Kidney capillary endothelial cell (primary cell): ENCODE results near the gene TFDP2.
"Not testable (repeated sequence)": the region's sequence is repeated elsewhere in the genome, so short reads cannot be mapped to it uniquely, and the experiment has no call there.

Experiments used
- DNase-seq: peaks from one replicate; pipeline ENCODE4 v3.0.0-alpha.2; 2018; ENCODE audit warnings: low spot score

TFDP2 gene

DNA sequence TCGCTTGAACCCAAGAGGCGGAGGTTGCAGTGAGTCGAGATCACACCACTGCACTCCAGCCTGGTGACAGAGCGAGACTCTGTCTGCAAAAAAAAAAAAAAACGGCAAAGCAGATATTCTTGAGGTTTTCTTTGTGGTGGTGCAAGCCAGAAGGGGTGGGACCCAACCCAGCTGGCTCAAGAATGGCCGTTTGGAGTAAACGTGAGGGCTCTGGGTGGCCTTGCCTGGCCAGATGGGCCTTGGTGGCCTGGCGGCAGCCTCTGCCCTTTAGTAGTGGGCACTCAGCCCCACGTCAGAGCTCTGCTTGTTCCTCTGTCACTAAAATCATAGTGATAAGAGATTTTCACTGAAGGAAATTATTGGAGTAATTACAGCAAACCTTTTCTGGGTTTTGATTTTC lies 222.4 kb downstream of the TFDP2 start:
- no peak for DNase-seq

- DNase-seq: not testable (repeated sequence)
Measured at GRCh38 chr3:141925677-141926076, 223.7 kb downstream of the TFDP2 start.

DNA sequence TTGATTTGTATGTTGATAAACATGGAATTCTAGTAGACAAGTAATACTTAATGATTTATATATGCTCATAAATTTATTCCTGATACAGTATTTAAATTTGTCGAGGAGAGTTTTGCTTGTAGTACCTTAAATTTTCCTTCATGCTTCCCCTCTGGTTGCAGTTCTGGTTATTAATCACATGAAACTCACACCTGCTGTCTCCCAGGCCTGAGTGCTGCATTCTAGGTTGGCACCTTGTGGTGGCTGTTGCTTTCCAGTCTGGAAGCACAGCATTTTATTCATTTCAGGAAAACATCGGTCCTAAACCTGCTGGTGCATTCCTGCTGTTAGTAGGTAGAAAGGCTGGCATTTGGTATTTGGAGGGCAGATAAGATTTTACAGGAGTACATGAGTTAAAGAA lies 228.0 kb downstream of the TFDP2 start:
- no peak for DNase-seq

DNA sequence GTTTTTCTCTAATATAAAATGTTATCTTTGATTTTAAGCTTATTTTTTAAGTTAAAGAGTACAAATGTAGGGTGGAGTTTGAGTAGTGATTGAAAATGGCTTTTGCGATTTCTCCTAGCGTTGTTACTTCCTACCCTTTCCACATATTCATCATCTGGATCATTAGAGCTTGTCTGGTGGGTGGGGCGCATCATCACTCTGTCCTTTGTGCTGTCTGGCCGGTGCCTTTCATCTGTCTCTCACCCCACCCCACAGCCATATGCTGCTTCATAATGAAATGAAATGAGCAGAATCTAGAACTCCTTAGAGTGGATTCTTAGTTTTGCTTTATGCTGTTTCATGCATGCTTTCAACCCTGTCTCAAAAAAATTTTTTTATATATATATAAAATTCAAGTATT lies 228.6 kb downstream of the TFDP2 start:
- DNase-seq: no peak

DNA sequence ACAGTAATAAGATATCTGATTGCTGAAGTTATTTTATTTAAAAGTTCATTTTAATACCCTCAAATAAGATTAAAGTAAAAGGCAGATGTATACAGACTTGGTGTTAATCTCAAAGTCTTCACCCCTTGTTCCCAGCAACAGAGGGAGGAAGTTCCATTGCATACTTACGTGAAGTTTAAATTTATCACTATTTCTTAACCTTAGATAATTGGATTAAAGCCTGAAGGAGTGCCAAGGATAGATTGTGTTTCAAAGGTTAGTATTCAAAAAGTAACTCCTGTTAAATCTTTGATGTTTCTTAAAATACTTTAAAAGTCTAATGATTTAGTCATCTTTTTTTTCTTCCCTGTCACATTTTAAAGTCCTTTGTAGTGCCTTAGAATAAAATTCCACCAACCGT lies 233.6 kb downstream of the TFDP2 start:
- no peak for DNase-seq

GRCh38 chr3:141915016-141915415 lies 234.3 kb downstream of the TFDP2 start:
- no peak for DNase-seq

GRCh38 chr3:141914311-141914710 lies 235.0 kb downstream of the TFDP2 start:
- DNase-seq: no peak

- DNase-seq: peak; percentile 60
Measured at GRCh38 chr3:141913150-141913811, 236.1 kb downstream of the TFDP2 start.

DNA sequence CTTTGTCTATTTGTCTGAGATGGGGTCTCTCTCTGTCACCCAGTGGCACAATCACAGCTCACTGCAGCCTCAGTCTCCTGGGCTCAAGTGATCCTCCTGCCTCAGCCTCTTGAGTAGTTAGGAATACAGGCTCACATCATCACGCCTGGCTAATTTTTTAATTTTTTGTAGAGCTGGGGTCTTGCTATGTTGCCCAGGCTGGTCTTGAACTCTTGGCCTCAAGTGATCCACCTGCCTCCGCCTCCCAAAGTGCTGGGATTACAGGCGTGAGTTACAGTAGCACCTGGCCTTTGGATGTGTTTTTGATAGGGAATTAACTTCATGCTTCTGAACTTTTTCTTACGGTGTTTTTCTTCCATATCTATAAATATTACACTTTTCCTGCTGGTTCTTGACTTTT lies 239.4 kb downstream of the TFDP2 start:
- DNase-seq: not testable (repeated sequence)

GRCh38 chr3:141909408-141909807 lies 239.9 kb downstream of the TFDP2 start:
- no peak for DNase-seq

GRCh38 chr3:141905129-141905528 lies 244.2 kb downstream of the TFDP2 start:
- DNase-seq: no peak

DNA sequence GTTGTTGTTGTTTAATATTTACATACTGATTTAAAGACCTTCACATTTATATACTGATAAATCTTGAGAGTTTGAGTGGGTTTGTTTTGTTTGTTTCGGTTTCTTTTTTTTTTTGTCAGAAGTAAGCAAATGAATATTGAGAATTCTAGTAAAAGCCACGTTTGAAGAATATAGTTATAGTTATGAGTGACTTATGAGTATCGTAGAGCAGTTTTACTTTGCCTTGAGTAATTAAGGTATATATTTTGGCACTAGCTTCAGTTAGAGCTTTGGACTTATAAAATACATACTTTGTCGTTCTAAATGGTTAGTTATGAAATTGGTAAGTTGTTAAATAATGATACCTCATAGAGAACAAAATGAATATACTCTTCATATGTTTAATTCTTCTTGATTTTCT lies 245.1 kb downstream of the TFDP2 start:
- no peak for DNase-seq

- no peak for DNase-seq
Measured at GRCh38 chr3:141901914-141902313, 247.4 kb downstream of the TFDP2 start.

DNA sequence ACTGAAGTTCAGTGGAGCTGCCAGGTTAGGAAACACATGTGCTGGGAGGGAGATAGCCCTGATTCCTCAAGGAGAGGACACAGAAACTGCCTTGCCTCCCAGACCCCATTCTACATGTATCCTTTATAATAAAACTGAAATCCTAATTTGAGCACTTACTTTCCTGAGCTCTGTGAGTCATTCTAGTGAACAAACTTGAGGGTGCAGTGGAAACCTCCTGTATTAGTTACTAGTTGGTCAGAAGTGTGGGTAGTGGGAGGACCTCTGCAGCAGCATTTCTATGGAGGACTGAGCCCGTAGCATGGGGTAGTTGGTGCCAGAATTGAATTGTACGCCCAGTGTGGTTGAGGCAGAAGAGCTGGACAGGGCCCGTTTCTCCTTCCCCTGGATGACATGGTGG lies 249.0 kb downstream of the TFDP2 start:
- DNase-seq: no peak

- no peak for DNase-seq
Measured at GRCh38 chr3:141898908-141899307, 250.4 kb downstream of the TFDP2 start.

GRCh38 chr3:141895731-141896130 lies 253.6 kb downstream of the TFDP2 start:
- DNase-seq: no peak

DNA sequence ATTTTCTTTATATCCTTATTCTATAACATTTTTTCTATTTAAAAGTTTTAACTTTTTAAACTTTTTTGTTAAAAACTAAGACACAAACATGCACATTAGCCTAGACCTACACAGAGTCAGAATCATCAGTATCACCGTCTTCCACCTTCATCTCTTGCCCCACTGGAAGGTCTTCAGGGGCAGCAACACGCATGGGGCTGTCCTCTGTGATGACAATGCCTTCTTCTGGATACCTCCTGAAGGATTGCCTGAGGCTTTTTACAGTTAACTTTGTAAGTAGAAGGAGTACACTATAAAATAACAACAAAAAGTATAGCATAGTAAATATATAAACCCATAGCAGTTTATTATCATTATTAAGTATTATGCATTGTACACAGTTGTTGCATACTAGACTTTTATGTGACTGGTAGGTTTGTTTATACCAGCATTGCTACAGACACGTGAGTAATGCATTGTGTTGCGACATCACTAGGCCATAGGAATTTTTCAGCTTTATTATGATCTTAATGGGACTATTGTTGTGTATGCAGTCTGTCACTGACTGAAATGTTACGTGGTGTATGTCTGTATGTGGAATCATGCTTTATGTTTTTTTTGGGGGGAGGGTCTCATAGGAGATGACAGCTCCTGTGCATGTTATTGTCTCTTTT lies 254.7 kb downstream of the TFDP2 start:
- DNase-seq: no peak
